Hepatocyte (in vitro differentiated cells): ENCODE measurements around the gene KCTD19. TPM values are rescaled to one million over a fixed set of nuclear protein-coding genes. Genes with fewer than 3 reads are reported as not detected.

Source experiments
- DNase-seq: peaks from one replicate; pipeline ENCODE4 v3.0.0-alpha.2; 2016; ENCODE audit warnings: low spot score
- H2AFZ ChIP-seq: fragments of 200-600 bp; sonication (generic); 2 replicates; pipeline ENCODE4 v1.6.0; 2016; ENCODE audit warnings: antibody characterized with exemption, mild to moderate bottlenecking
- H3K27ac ChIP-seq: fragments of 200-600 bp; sonication (generic); 2 replicates; pipeline ENCODE4 v1.5.1; 2016; ENCODE audit warnings: mild to moderate bottlenecking
- H3K27me3 ChIP-seq: fragments of 200-600 bp; sonication (generic); 2 replicates; pipeline ENCODE4 v1.6.1; 2016
- H3K36me3 ChIP-seq: fragments of 200-600 bp; sonication (generic); replicated peaks from 2 replicates; pipeline ENCODE4 v1.5.1; 2016; ENCODE audit warnings: low read depth; ENCODE audit not compliant: insufficient read depth
- H3K4me1 ChIP-seq: fragments of 200-600 bp; sonication (generic); 2 replicates; pipeline ENCODE4 v1.5.1; 2016; ENCODE audit warnings: mild to moderate bottlenecking, moderate library complexity; ENCODE audit not compliant: insufficient read depth
- H3K4me2 ChIP-seq: fragments of 200-600 bp; sonication (generic); 2 replicates; pipeline ENCODE4 v1.6.0; 2016
- H3K4me3 ChIP-seq: fragments of 200-600 bp; sonication (generic); 2 replicates; pipeline ENCODE4 v1.5.1; 2016; ENCODE audit warnings: mild to moderate bottlenecking
- H3K79me2 ChIP-seq: fragments of 200-600 bp; sonication (generic); 2 replicates; pipeline ENCODE4 v1.6.0; 2017; ENCODE audit warnings: mild to moderate bottlenecking
- H3K9me2 ChIP-seq: fragments of 200-600 bp; sonication (generic); replicated peaks from 2 replicates; pipeline ENCODE4 v1.6.0; 2017; ENCODE audit warnings: mild to moderate bottlenecking; ENCODE audit not compliant: insufficient read depth
- H3K9me3 ChIP-seq: fragments of 200-600 bp; sonication (generic); 2 replicates; pipeline ENCODE4 v1.5.1; 2016; ENCODE audit warnings: low read depth, mild to moderate bottlenecking
- H4K20me1 ChIP-seq: fragments of 200-600 bp; sonication (generic); 2 replicates; pipeline ENCODE4 v1.6.0; 2016; ENCODE audit warnings: mild to moderate bottlenecking; ENCODE audit not compliant: insufficient read depth, poor library complexity, severe bottlenecking
- CTCF ChIP-seq: fragments of 200-600 bp; sonication (generic); IDR thresholded peaks from 2 replicates; pipeline ENCODE4 v1.5.1; 2016; ENCODE audit warnings: antibody characterized with exemption, mild to moderate bottlenecking; ENCODE audit not compliant: poor library complexity
- EZH2 ChIP-seq: fragments of 200-600 bp; sonication (generic); IDR thresholded peaks from 2 replicates; pipeline ENCODE4 v1.6.1; 2016; ENCODE audit warnings: antibody characterized with exemption, mild to moderate bottlenecking, borderline replicate concordance
- EZH2phosphoT487 ChIP-seq: fragments of 200-600 bp; sonication (generic); IDR thresholded peaks from one replicate; pipeline ENCODE4 v1.6.1; 2018; ENCODE audit warnings: antibody characterized with exemption, mild to moderate bottlenecking, low read depth, moderate library complexity; ENCODE audit not compliant: unreplicated experiment, severe bottlenecking
- WGBS: methylation state at CpG from one replicate; pipeline ENCODE4 v1.1.6; 2016; ENCODE audit warnings: low lambda C conversion rate; ENCODE audit errors: missing lambda C conversion rate; 5-methylcytosine and 5-hydroxymethylcytosine counted together
- polyA plus RNA-seq: library from polyadenylated mRNA; unstranded; fragments of >200 nt; fragmentation: Nextera tagmentation; extraction: Ambion mirVana; gene quantifications from 2 replicates; pipeline ENCODE4 v1.2.1, GENCODE V29; 2016
- total RNA-seq: library from RNA; depleted of rRNA; stranded (reverse); fragments of >200 nt; gene quantifications from 2 replicates; pipeline ENCODE4 v1.2.3, GENCODE V29; 2014

The KCTD19 gene
- total and polyA plus RNA-seq, 2 experiments from 2014 or later = not detected

GRCh38 chr16:67327743-67328142 is 1.2 kb upstream of the KCTD19 start:
- Histone ChIP-seq H3K9me3 (no peaks in the 10 kb centered on the region), H3K27ac (no peak overlapping the region)
- TF ChIP-seq EZH2phosphoT487 (no peak), EZH2 (no peak), CTCF (no peak)

GRCh38 chr16:67326115-67326471 is 448 bp downstream of the KCTD19 start:
- H3K27me3 ChIP-seq = peaks cover 17% of the 10 kb centered on the region
- peak overlapping the region; percentile 96 for H3K4me2 ChIP-seq
- H3K4me1 ChIP-seq = peaks cover 3% of the 10 kb centered on the region
- H3K79me2 ChIP-seq = no peaks in the 10 kb centered on the region
- H3K9me2 ChIP-seq = no peaks in the 10 kb centered on the region
- H3K4me3 ChIP-seq = peak overlapping the region; percentile 49
- no peaks in the 10 kb centered on the region for H4K20me1 ChIP-seq
- no peaks in the 10 kb centered on the region for H3K9me3 ChIP-seq
- H2AFZ ChIP-seq = peak overlapping the region; percentile 94
- 52% methylated on average over 11 of the region's 11 CpGs for WGBS
- H3K36me3 ChIP-seq = no peaks in the 10 kb centered on the region
- DNase-seq = no peak
- TF ChIP-seq EZH2 (no peak), CTCF (no peak), EZH2phosphoT487 (no peak)
- H3K27ac ChIP-seq = no peak overlapping the region

More at GRCh38 chr16:67327743-67328142, 1.2 kb upstream of the KCTD19 start:
- H3K9me2 ChIP-seq = no peaks in the 10 kb centered on the region
- peaks cover 12% of the 10 kb centered on the region for H3K27me3 ChIP-seq
- no peak overlapping the region for H3K4me3 ChIP-seq
- H3K79me2 ChIP-seq = no peaks in the 10 kb centered on the region
- DNase-seq = no peak
- peaks cover 3% of the 10 kb centered on the region for H3K4me1 ChIP-seq
- H4K20me1 ChIP-seq = no peaks in the 10 kb centered on the region
- H2AFZ ChIP-seq = no peak overlapping the region
- H3K36me3 ChIP-seq = no peaks in the 10 kb centered on the region
- WGBS = 84% methylated on average over 3 of the region's 3 CpGs
- no peak overlapping the region for H3K4me2 ChIP-seq

- Histone ChIP-seq H3K27ac (no peak overlapping the region), H3K4me2 (no peak overlapping the region), H3K9me2 (no peaks in the 10 kb centered on the region), H3K9me3 (no peaks in the 10 kb centered on the region), H3K4me1 (peaks cover 2% of the 10 kb centered on the region), H3K36me3 (no peaks in the 10 kb centered on the region), H3K4me3 (no peak overlapping the region), H3K79me2 (no peaks in the 10 kb centered on the region), H2AFZ (no peak overlapping the region), H3K27me3 (peaks cover 10% of the 10 kb centered on the region), H4K20me1 (no peaks in the 10 kb centered on the region)
- DNase-seq = no peak
- no peak for TF ChIP-seq EZH2phosphoT487
- TF ChIP-seq EZH2 = no peak
- TF ChIP-seq CTCF = no peak
Measured at GRCh38 chr16:67317853-67318252, 8.7 kb downstream of the KCTD19 start.

- H3K4me3 ChIP-seq = no peak overlapping the region
- H4K20me1 ChIP-seq = no peaks in the 10 kb centered on the region
- H3K9me2 ChIP-seq = no peaks in the 10 kb centered on the region
- no peak for DNase-seq
- H2AFZ ChIP-seq = no peak overlapping the region
- no peaks in the 10 kb centered on the region for H3K27me3 ChIP-seq
- H3K27ac ChIP-seq = peak overlapping the region; percentile 83
- peaks cover 12% of the 10 kb centered on the region for H3K4me1 ChIP-seq
- no peaks in the 10 kb centered on the region for H3K36me3 ChIP-seq
- H3K9me3 ChIP-seq = no peaks in the 10 kb centered on the region
- H3K4me2 ChIP-seq = no peak overlapping the region
- H3K79me2 ChIP-seq = no peaks in the 10 kb centered on the region
- TF ChIP-seq EZH2 (no peak), CTCF (no peak), EZH2phosphoT487 (no peak)
Measured at GRCh38 chr16:67312719-67313118, 13.8 kb downstream of the KCTD19 start.
